ENCODE measurements around the gene KCNJ12.
"Not testable (repeated sequence)": the region's sequence is repeated elsewhere in the genome, so short reads cannot be mapped to it uniquely, and the experiment has no call there.

The KCNJ12 gene

GRCh38 chr17:21422311-21423189 lies 46.4 kb downstream of the KCNJ12 start:
- DNase-seq (ENCODE audit: low read depth) = not testable (repeated sequence)

- DNase-seq (ENCODE audit: low read depth) = not testable (repeated sequence)
Measured at GRCh38 chr17:21423190-21423493, 47.0 kb downstream of the KCNJ12 start.

- DNase-seq (ENCODE audit: low read depth) = not testable (repeated sequence)
Measured at GRCh38 chr17:21424697-21425096, 48.5 kb downstream of the KCNJ12 start.

GRCh38 chr17:21425321-21425720 lies 49.2 kb downstream of the KCNJ12 start:
- no peak for DNase-seq (ENCODE audit: low read depth)

DNA sequence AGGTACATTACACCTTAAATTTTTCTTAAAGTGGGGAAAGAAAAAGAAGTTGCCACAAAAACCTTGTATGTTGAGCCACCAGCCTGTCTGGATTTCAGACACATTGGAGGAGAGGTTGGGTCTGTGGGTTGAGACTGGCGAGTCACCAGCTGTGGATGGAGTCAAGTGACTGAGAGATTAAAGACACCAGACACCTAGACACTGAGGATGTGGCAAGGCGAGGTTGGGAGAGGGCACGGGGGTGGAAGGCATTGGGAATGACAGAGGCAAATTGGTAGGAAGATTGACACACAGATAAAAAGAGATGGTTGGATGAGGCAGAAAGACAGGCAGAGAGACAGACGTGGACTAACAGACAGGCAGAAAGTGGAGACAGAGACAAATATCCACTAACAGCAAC lies 49.6 kb downstream of the KCNJ12 start:
- DNase-seq (ENCODE audit: low read depth) = no peak

DNA sequence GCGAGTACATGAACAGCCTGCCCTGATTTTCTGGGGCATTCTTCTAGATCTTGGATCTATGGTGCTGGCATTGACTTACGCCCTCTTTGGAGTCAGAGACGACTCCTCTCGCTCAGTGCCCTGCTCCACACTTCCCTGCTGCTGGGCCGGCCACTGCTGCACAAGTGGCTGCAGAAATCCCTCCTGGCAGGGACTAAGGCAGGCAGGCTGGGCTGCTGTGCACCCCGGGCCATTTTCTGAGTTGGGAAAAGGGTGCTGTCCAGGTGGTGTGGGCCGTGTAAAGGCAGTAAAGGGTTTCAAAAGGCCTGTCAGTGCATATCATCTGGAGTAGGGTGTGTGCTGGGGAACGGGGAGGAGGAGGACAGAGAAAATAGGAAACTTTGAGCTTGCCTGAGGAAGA lies 50.1 kb downstream of the KCNJ12 start:
- DNase-seq (ENCODE audit: low read depth) = not testable (repeated sequence)

GRCh38 chr17:21426876-21427275 lies 50.7 kb downstream of the KCNJ12 start:
- not testable (repeated sequence) for DNase-seq (ENCODE audit: low read depth)

DNA sequence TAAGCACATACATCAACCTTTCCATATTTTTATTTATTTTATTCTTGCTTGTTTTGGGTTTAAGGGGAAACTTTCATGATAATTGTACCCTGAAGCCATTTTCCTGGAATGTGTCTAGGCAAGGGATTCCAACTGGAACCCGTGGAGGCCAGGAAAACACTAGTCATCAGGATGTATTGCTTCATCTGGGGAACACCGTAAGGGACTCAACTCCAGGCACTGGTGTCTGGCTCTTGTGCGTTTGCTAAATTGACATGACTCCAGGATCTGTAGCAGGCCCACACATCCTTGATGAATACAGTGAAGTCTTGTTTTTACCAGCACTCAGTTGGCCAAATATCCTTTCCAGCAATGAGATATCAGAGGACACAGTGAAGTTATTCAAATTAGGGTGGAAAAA lies 51.6 kb downstream of the KCNJ12 start:
- not testable (repeated sequence) for DNase-seq (ENCODE audit: low read depth)

- DNase-seq (ENCODE audit: low read depth) = not testable (repeated sequence)
Measured at GRCh38 chr17:21428752-21429424, 52.7 kb downstream of the KCNJ12 start.

DNA sequence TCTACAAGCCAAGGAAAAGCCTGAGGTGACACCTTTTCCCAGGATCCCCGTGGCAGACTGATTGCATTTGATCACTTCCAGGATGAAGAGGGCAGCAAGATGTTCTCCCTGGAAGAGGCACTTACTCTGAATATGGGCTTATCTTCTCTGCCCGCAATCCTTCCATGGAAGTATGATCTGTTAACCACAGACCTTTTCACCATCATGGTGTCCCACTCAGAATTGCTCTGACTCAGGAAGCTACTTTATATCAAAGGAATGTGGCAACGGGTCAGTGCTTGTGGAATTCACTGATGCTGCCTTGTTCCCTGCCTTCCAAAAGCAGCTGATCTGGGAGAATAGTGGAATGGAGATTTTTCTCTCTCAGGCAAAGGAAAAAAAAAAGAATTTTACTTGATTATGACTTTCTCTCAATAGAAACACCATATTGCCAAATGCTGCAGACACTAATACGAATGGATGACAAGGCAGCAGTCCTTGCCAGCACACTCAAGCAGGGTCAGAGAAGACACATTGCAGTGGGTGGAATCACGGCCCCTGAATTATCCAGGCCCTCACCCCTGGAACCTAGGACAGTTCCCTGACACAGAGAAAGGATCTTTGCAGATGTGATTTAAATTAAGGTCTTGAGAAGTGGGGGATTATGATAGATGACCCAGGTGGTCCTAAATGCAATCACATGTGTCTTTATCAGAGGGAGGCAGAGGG lies 53.9 kb downstream of the KCNJ12 start:
- not testable (repeated sequence) for DNase-seq (ENCODE audit: low read depth)

- DNase-seq (ENCODE audit: low read depth) = not testable (repeated sequence)
Measured at GRCh38 chr17:21433971-21434370, 57.8 kb downstream of the KCNJ12 start.

DNA sequence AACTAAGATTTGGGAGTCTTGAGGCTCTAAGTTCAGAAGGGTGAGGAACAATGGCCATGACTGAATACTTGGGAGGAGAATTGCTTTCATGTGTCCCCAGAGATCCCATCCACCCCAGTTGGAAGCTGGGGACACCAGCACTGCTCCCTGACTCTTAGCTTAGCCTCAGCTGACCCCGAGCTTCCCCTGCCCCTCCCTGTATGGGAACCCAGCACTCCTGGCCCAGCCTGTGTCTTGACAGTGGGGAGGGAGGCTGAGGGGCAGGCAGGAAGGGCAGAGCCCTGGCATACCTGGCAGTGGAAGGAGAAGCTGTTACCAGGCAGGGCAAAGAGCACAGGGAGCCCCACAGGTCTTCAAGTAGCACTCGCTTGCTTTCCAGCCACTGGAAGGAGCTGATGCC lies 58.8 kb downstream of the KCNJ12 start:
- not testable (repeated sequence) for DNase-seq (ENCODE audit: low read depth)

GRCh38 chr17:21436481-21436880 lies 60.3 kb downstream of the KCNJ12 start:
- DNase-seq (ENCODE audit: low read depth) = not testable (repeated sequence)

GRCh38 chr17:21436883-21437836 lies 61.0 kb downstream of the KCNJ12 start:
- not testable (repeated sequence) for DNase-seq (ENCODE audit: low read depth)

- not testable (repeated sequence) for DNase-seq (ENCODE audit: low read depth)
Measured at GRCh38 chr17:21438316-21439014, 62.3 kb downstream of the KCNJ12 start.

GRCh38 chr17:21439015-21439336 lies 62.8 kb downstream of the KCNJ12 start:
- DNase-seq (ENCODE audit: low read depth) = not testable (repeated sequence)

DNA sequence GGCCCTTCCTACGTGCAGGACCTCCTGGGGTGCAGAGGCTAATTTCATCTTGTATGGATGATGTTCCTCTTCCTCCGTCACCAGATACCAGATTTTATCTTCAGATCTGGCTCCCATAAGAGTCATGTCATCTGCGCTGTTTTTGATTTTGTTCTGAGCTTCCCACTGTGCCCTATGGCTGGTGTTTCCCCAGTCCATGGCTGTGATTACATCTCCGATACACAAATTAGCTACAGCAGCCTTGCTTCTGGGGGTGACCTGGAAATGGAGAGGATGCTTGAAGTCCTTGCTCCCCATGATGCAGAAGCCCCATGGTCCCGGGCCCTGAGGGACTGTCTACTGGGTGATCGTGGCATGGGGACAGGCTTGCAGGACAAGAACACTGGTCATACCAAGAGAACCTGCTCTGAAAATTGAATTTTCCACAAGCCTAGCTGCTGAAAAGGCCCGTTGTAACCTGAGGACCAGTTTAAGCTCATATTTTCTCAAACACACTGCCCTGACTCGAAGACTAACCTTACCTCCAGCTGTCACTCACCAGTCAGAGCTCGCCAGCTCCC lies 69.0 kb downstream of the KCNJ12 start:
- DNase-seq (ENCODE audit: low read depth) = no peak

DNA sequence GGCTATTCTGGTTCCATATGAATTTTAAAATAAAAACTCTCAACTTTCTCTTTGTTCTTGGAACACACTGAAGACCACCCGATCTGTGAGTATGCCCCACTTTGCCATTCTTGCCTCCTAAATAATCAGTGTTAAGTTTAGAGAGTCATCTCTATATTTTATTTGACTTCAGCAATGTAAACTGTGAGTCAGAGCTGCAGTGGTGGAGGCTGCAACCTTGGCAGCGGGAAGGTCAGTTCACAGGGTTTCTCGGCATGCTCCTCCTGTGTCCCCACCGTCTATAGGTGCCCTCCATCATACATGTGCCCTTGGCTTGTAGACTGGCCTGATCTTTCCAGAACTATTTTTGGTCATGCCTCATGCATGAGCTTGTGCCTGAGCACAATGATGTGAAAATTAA lies 71.4 kb downstream of the KCNJ12 start:
- not testable (repeated sequence) for DNase-seq (ENCODE audit: low read depth)

DNA sequence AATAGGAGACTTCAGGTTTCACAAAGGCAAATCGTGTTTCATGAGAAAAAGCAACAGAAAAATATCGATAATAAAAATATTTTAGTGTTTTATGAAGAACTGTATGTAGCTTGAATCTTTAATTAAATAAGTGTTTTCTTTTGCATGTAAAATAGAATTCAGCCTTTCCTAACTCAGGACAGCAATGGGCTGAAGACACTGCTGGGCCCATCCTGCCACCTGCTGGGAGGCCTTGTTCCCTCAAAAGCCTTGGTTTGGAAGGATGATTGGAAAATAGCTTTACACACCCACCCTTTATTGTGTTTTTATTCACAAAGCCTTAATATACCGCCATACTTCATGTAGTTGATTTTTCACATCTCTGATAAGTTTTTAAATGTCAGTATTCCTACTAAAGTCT lies 73.7 kb downstream of the KCNJ12 start:
- not testable (repeated sequence) for DNase-seq (ENCODE audit: low read depth)

GRCh38 chr17:21451975-21452374 lies 75.8 kb downstream of the KCNJ12 start:
- no peak for DNase-seq (ENCODE audit: low read depth)

All from stimulated activated CD8-positive, alpha-beta memory T cell treated with anti-CD3 and anti-CD28 coated beads, Interleukin-4, amount 100 ng/mL, for 24 hours (primary cell).